Stimulated activated CD4-positive, alpha-beta T cell treated with anti-CD3 and anti-CD28 coated beads, Interleukin-12 subunit alpha, Interleukin-12 subunit beta, amount 100 ng/mL, for 48 hours (primary cell): Measurements from ENCODE around the gene DENND2D.

Source experiments
- DNase-seq, 3 donors: peaks; one replicate each; pipeline ENCODE4 v3.0.0-alpha.2; 2020; ENCODE audit warnings: low read depth in 2 of 3, low spot score in 1 of 3

Gene DENND2D

GRCh38 chr1:111183308-111184069 is 17.0 kb downstream of the DENND2D start:
- no peak for DNase-seq

- DNase-seq, result no peak
Observed at GRCh38 chr1:111182052-111182451, 18.4 kb downstream of the DENND2D start.

- no peak for DNase-seq
Observed at GRCh38 chr1:111179968-111180533, 20.4 kb downstream of the DENND2D start.

GRCh38 chr1:111176678-111177077 is 23.8 kb downstream of the DENND2D start:
- DNase-seq, result no peak

- DNase-seq, result no peak
Observed at GRCh38 chr1:111175349-111175748, 25.1 kb downstream of the DENND2D start.

GRCh38 chr1:111174070-111174469 is 26.4 kb downstream of the DENND2D start:
- no peak for DNase-seq

GRCh38 chr1:111172463-111172862 is 28.0 kb downstream of the DENND2D start:
- no peak for DNase-seq

GRCh38 chr1:111164151-111164550 is 36.3 kb downstream of the DENND2D start:
- DNase-seq, result no peak

- no peak for DNase-seq
Observed at GRCh38 chr1:111163363-111163762, 37.1 kb downstream of the DENND2D start.

GRCh38 chr1:111162488-111162880 is 38.0 kb downstream of the DENND2D start:
- no peak for DNase-seq

GRCh38 chr1:111161843-111162487 is 38.5 kb downstream of the DENND2D start:
- DNase-seq, result no peak

GRCh38 chr1:111157431-111157830 is 43.0 kb downstream of the DENND2D start:
- DNase-seq, result no peak

GRCh38 chr1:111154021-111154999 is 46.1 kb downstream of the DENND2D start:
- no peak for DNase-seq

GRCh38 chr1:111151838-111152237 is 48.6 kb downstream of the DENND2D start:
- no peak for DNase-seq

GRCh38 chr1:111148376-111148881 is 52.0 kb downstream of the DENND2D start:
- DNase-seq, result no peak

GRCh38 chr1:111147948-111148347 is 52.5 kb downstream of the DENND2D start:
- no peak for DNase-seq

GRCh38 chr1:111145963-111146768 is 54.3 kb downstream of the DENND2D start:
- DNase-seq, result no peak

- DNase-seq, result no peak
Observed at GRCh38 chr1:111145542-111145941, 54.9 kb downstream of the DENND2D start.

GRCh38 chr1:111142356-111142975 is 58.0 kb downstream of the DENND2D start:
- DNase-seq, result no peak
